Neural progenitor cell (in vitro differentiated cells): ENCODE results near the gene RNF144B. TPM values are rescaled to one million over a fixed set of nuclear protein-coding genes. Genes with fewer than 3 reads are reported as not detected.

ENCODE experiments used
- DNase-seq: peaks from one replicate; pipeline ENCODE4 v3.0.0-alpha.2; 2016; ENCODE audit warnings: low spot score
- H2AFZ ChIP-seq: fragments of 200-600 bp; sonication (generic); replicated peaks from 2 replicates; pipeline ENCODE4 v1.6.1; 2016; ENCODE audit warnings: antibody characterized with exemption
- H3F3A ChIP-seq: fragments of 200-600 bp; sonication (generic); 2 replicates; pipeline ENCODE4 v1.6.1; 2016; ENCODE audit warnings: antibody characterized with exemption, low read depth
- H3K27ac ChIP-seq: fragments of 200-600 bp; sonication (generic); 2 replicates; pipeline ENCODE4 v1.5.1; 2016; ENCODE audit warnings: mild to moderate bottlenecking
- H3K27me3 ChIP-seq: fragments of 200-600 bp; sonication (generic); 2 replicates; pipeline ENCODE4 v1.6.1; 2016; ENCODE audit warnings: mild to moderate bottlenecking, moderate library complexity
- H3K36me3 ChIP-seq: fragments of 200-600 bp; sonication (generic); 2 replicates; pipeline ENCODE4 v1.5.1; 2016
- H3K4me1 ChIP-seq: fragments of 200-600 bp; sonication (generic); 2 replicates; pipeline ENCODE4 v1.6.1; 2016; ENCODE audit warnings: mixed run types
- H3K4me2 ChIP-seq: fragments of 200-600 bp; sonication (generic); 2 replicates; pipeline ENCODE4 v1.6.1; 2016
- H3K4me3 ChIP-seq: fragments of 200-600 bp; sonication (generic); 2 replicates; pipeline ENCODE4 v1.5.1; 2016
- H3K79me2 ChIP-seq: fragments of 200-600 bp; sonication (generic); 2 replicates; pipeline ENCODE4 v1.6.1; 2016; ENCODE audit warnings: low read depth
- H3K9ac ChIP-seq: fragments of 200-600 bp; sonication (generic); 2 replicates; pipeline ENCODE4 v1.6.1; 2016
- H3K9me3 ChIP-seq: fragments of 200-600 bp; sonication (generic); 2 replicates; pipeline ENCODE4 v1.5.1; 2016; ENCODE audit warnings: low read depth
- H4K20me1 ChIP-seq: fragments of 200-600 bp; sonication (generic); 2 replicates; pipeline ENCODE4 v1.6.1; 2016; ENCODE audit warnings: low read depth
- H3K27ac Mint-ChIP-seq: 3 replicates; pipeline ENCODE4 v1.8.0; 2021; ENCODE audit warnings: mixed read lengths
- H3K27me3 Mint-ChIP-seq: 2 replicates; pipeline ENCODE4 v1.8.0; 2022; ENCODE audit warnings: low read depth, mild to moderate bottlenecking, inconsistent platforms, moderate library complexity, mixed read lengths; ENCODE audit not compliant: insufficient read depth
- H3K36me3 Mint-ChIP-seq: 3 replicates; pipeline ENCODE4 v1.8.0; 2021; ENCODE audit warnings: mixed read lengths
- H3K4me1 Mint-ChIP-seq: 3 replicates; pipeline ENCODE4 v1.8.0; 2021; ENCODE audit warnings: mixed read lengths
- H3K4me3 Mint-ChIP-seq: 3 replicates; pipeline ENCODE4 v1.8.0; 2021; ENCODE audit warnings: mild to moderate bottlenecking, moderate library complexity, mixed read lengths
- H3K9me3 Mint-ChIP-seq: 3 replicates; pipeline ENCODE4 v1.8.0; 2020; ENCODE audit warnings: mixed read lengths
- EZH2 ChIP-seq: fragments of 200-600 bp; sonication (generic); IDR thresholded peaks from 2 replicates; pipeline ENCODE4 v1.6.1; 2017; ENCODE audit warnings: antibody characterized with exemption, mild to moderate bottlenecking, moderate library complexity
- EZH2phosphoT487 ChIP-seq: fragments of 200-600 bp; sonication (generic); IDR thresholded peaks from 2 replicates; pipeline ENCODE4 v1.6.1; 2017; ENCODE audit warnings: antibody characterized with exemption
- total RNA-seq: library from RNA; depleted of rRNA; stranded (reverse); fragments of >200 nt; gene quantifications from 2 replicates; pipeline ENCODE4 v1.2.3, GENCODE V29; 2015; ENCODE audit warnings: low replicate concordance
- TF ChIP-seq, protein P1 (sequence below): fragments of 200-600 bp; sonication (generic); IDR thresholded peaks from 2 replicates; pipeline ENCODE4 v1.5.1; 2017; ENCODE audit warnings: antibody characterized with exemption, mild to moderate bottlenecking

Gene RNF144B
- total RNA-seq, 1 donor from 2014 or later: 0.75 TPM

DNA sequence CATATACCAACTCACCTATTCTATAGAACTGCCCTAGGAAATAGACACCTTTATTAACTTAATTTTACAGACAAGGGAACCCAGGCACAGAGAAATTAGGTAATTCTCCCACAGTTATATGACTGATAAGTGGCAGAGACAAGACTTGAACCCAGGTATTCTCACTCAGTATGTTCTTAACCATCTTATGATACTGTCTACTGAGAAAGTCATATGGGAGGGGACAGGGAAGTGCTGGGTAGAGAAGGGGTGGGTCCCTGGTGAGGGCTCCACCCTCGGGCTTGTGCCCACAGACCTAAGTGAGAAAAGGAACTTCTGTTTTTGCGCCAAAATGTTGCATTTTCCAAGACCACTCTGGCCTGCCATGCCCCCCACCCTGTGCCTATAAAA, 123.5 kb downstream of the RNF144B start:
- TF ChIP-seq EZH2 (no peak), EZH2phosphoT487 (no peak)
- TF ChIP-seq, protein P1, sequence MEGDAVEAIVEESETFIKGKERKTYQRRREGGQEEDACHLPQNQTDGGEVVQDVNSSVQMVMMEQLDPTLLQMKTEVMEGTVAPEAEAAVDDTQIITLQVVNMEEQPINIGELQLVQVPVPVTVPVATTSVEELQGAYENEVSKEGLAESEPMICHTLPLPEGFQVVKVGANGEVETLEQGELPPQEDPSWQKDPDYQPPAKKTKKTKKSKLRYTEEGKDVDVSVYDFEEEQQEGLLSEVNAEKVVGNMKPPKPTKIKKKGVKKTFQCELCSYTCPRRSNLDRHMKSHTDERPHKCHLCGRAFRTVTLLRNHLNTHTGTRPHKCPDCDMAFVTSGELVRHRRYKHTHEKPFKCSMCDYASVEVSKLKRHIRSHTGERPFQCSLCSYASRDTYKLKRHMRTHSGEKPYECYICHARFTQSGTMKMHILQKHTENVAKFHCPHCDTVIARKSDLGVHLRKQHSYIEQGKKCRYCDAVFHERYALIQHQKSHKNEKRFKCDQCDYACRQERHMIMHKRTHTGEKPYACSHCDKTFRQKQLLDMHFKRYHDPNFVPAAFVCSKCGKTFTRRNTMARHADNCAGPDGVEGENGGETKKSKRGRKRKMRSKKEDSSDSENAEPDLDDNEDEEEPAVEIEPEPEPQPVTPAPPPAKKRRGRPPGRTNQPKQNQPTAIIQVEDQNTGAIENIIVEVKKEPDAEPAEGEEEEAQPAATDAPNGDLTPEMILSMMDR: no peak
- Histone ChIP-seq H3K4me3 (no peak overlapping the region), H2AFZ (no peak overlapping the region), H3K27me3 (no peaks in the 10 kb centered on the region), H3K4me2 (no peak overlapping the region), H3K9ac (no peak overlapping the region), H3K79me2 (no peaks in the 10 kb centered on the region), H4K20me1 (no peaks in the 10 kb centered on the region), H3K4me1 (peaks cover 10% of the 10 kb centered on the region), H3K9me3 (no peaks in the 10 kb centered on the region), H3F3A (no peaks in the 10 kb centered on the region), H3K36me3 (no peaks in the 10 kb centered on the region), H3K27ac (no peak overlapping the region)
- peaks cover 5% of the 10 kb centered on the region for H3K27me3 Mint-ChIP-seq
- no peaks in the 10 kb centered on the region for H3K9me3 Mint-ChIP-seq
- H3K27ac Mint-ChIP-seq: no peak overlapping the region
- peaks cover 28% of the 10 kb centered on the region for H3K4me1 Mint-ChIP-seq
- H3K36me3 Mint-ChIP-seq: no peaks in the 10 kb centered on the region
- no peak for DNase-seq
- H3K4me3 Mint-ChIP-seq: no peak overlapping the region

DNA sequence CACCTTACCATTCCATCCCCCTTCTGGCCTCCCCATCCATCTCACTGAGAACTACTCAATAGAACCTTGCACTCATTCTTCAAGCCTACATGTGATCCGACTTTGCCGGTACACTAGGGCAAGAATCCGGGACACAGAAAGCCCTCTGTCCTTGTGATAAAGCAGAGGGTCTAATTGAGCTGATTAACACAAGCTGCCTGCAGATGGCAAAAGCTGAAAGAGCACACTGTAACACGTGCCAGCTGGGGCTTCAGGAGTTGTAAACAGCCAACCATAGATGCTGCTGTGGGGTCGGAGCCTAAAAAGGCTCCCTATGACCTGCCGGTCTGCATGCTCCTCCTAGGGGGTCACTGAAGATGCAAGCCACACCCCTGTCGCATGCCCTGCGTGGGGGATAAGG, 124.1 kb downstream of the RNF144B start:
- Histone ChIP-seq H3K4me2 (no peak overlapping the region), H3K4me1 (peaks cover 15% of the 10 kb centered on the region), H3K27me3 (no peaks in the 10 kb centered on the region), H3F3A (no peaks in the 10 kb centered on the region), H3K9ac (no peak overlapping the region), H3K27ac (no peak overlapping the region), H4K20me1 (no peaks in the 10 kb centered on the region), H3K4me3 (no peak overlapping the region), H3K79me2 (no peaks in the 10 kb centered on the region), H3K36me3 (no peaks in the 10 kb centered on the region), H2AFZ (no peak overlapping the region), H3K9me3 (no peaks in the 10 kb centered on the region)
- Mint-ChIP-seq H3K4me3 (no peak overlapping the region), H3K27me3 (peaks cover 5% of the 10 kb centered on the region), H3K27ac (no peak overlapping the region), H3K4me1 (peaks cover 28% of the 10 kb centered on the region), H3K36me3 (no peaks in the 10 kb centered on the region), H3K9me3 (no peaks in the 10 kb centered on the region)
- no peak for TF ChIP-seq EZH2
- TF ChIP-seq, protein P1: no peak
- TF ChIP-seq EZH2phosphoT487: no peak
- no peak for DNase-seq

DNA sequence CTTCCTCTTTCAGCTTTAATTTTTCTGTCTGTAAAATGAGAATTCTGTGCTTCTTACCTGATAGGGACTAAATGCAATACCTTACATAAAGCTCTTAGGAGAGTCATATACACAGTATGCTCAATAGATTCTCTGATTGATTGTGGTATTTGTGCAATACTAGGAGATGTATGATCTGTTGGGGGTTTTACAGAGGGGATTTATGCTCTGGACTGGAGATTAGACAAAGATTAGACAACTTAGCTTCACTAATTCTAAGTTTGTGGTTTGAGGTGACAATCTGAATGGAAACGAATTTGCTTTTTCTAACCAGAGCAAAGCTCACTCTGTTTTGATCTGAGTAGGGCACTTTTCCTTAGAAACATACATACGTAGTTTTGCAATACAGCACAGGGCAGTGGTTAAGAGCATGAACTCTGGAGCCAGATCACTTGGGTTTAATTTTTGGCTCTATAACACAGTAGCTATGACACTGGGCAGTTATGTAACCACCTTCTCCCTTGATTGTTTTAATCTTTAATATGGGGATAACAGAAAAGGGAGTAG, 126.2 kb downstream of the RNF144B start:
- H3K9ac ChIP-seq: no peak overlapping the region
- Mint-ChIP-seq H3K27me3 (peaks cover 5% of the 10 kb centered on the region), H3K4me3 (no peak overlapping the region), H3K27ac (no peak overlapping the region), H3K36me3 (no peaks in the 10 kb centered on the region), H3K9me3 (no peaks in the 10 kb centered on the region), H3K4me1 (peaks cover 28% of the 10 kb centered on the region)
- no peaks in the 10 kb centered on the region for H3K36me3 ChIP-seq
- no peaks in the 10 kb centered on the region for H3K79me2 ChIP-seq
- peaks cover 8% of the 10 kb centered on the region for H3K4me1 ChIP-seq
- H3K4me2 ChIP-seq: no peak overlapping the region
- H4K20me1 ChIP-seq: no peaks in the 10 kb centered on the region
- no peaks in the 10 kb centered on the region for H3K27me3 ChIP-seq
- no peak for DNase-seq
- H3K4me3 ChIP-seq: no peak overlapping the region
- no peaks in the 10 kb centered on the region for H3K9me3 ChIP-seq
- no peak overlapping the region for H2AFZ ChIP-seq
- TF ChIP-seq EZH2phosphoT487 (no peak), EZH2 (no peak)
- TF ChIP-seq, protein P1: no peak
- no peak overlapping the region for H3K27ac ChIP-seq
- no peaks in the 10 kb centered on the region for H3F3A ChIP-seq
